Ectodermal cell (in vitro differentiated cells): ENCODE data around the gene PPP2R2B.
"Not testable (repeated sequence)": the region's sequence is repeated elsewhere in the genome, so short reads cannot be mapped to it uniquely, and the experiment has no call there.

Source experiments
- H3K27ac ChIP-seq: 2 replicates; pipeline ENCODE4 v1.7.0; 2013; ENCODE audit warnings: mild to moderate bottlenecking, low read depth, low read length; ENCODE audit not compliant: insufficient read depth, poor library complexity, severe bottlenecking
- H3K27me3 ChIP-seq: 2 replicates; pipeline ENCODE4 v1.7.0; 2013; ENCODE audit warnings: mild to moderate bottlenecking, low read length; ENCODE audit not compliant: insufficient read depth, control insufficient read depth, poor library complexity, severe bottlenecking
- H3K36me3 ChIP-seq: one replicate; pipeline ENCODE4 v1.7.0; 2013; ENCODE audit warnings: low read length; ENCODE audit not compliant: control insufficient read depth, insufficient read depth
- H3K4me1 ChIP-seq: one replicate; pipeline ENCODE4 v1.7.0; 2013; ENCODE audit warnings: low read length; ENCODE audit not compliant: control insufficient read depth, insufficient read depth
- H3K4me3 ChIP-seq: 2 replicates; pipeline ENCODE4 v1.7.0; 2013; ENCODE audit warnings: low read depth, low read length, control low read depth; ENCODE audit not compliant: insufficient read depth
- H3K9me3 ChIP-seq: 2 replicates; pipeline ENCODE4 v1.7.0; 2013; ENCODE audit warnings: mild to moderate bottlenecking, low read length, moderate library complexity; ENCODE audit not compliant: control insufficient read depth
- WGBS, 2 experiments: methylation state at CpG; one replicate each; pipeline ENCODE4 v1.1.7; 2013; ENCODE audit warnings: missing lambda C conversion rate in 2 of 2; 5-methylcytosine and 5-hydroxymethylcytosine counted together

Gene PPP2R2B

GRCh38 chr5:146582051-146582596, 296.4 kb downstream of the PPP2R2B start:
- Histone ChIP-seq H3K9me3 (no peaks in the 10 kb centered on the region), H3K4me1 (no peaks in the 10 kb centered on the region), H3K27me3 (no peaks in the 10 kb centered on the region), H3K4me3 (no peak overlapping the region), H3K36me3 (no peaks in the 10 kb centered on the region), H3K27ac (no peak overlapping the region)

DNA sequence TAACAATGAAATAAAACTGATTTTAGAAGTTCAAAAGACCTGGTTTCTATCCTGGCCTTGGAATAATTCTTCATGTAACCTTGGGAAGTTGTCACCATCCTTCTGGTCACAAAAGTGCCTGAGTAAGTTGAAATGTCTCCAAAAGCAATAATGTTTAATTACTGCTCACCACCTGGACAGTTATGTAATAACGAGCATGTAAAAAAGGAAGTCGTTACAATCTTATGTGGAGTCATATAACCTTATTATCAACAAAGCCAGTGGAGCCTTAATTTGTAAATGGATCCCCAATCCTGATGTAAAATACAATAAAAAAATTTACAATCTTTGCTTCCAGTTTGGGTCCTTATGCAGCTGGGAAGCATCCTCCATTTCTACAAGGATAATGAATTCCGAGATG, 298.3 kb downstream of the PPP2R2B start:
- 83 to 98% methylated on average over 3 of the region's 3 CpGs for WGBS, 2 experiments
- Histone ChIP-seq H3K36me3 (no peaks in the 10 kb centered on the region), H3K9me3 (peaks cover 2% of the 10 kb centered on the region), H3K4me1 (no peaks in the 10 kb centered on the region), H3K27me3 (no peaks in the 10 kb centered on the region), H3K27ac (no peak overlapping the region), H3K4me3 (no peak overlapping the region)

GRCh38 chr5:146574713-146575112, 303.8 kb downstream of the PPP2R2B start:
- Histone ChIP-seq H3K27ac (no peak overlapping the region), H3K36me3 (no peaks in the 10 kb centered on the region), H3K27me3 (no peaks in the 10 kb centered on the region), H3K4me3 (no peak overlapping the region), H3K4me1 (no peaks in the 10 kb centered on the region), H3K9me3 (peaks cover 2% of the 10 kb centered on the region)
- WGBS, 2 experiments, result 94 to 100% methylated on average over 1 of the region's 1 CpG

DNA sequence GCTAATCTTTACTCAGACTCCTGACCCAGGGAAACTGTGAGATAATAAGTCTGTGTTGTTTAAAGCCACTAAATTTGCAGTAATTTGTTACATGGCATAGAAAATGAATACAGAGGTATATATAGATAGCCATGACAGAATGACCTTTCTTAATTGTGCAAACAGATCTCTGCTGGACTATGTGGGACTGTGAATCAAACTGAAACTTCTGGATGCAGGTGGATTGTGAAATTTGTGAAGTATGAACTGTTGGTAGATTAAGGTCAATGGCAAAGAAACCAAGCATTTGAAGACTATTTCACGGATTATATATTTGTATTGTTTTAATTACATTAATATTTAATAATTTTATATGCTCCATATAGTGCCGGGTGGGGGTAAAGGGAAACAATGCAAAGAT, 310.4 kb downstream of the PPP2R2B start:
- Histone ChIP-seq H3K4me3 (no peak overlapping the region), H3K36me3 (no peaks in the 10 kb centered on the region), H3K9me3 (no peaks in the 10 kb centered on the region), H3K27me3 (no peaks in the 10 kb centered on the region), H3K27ac (no peak overlapping the region), H3K4me1 (no peaks in the 10 kb centered on the region)
- WGBS, 2 experiments, result 100% methylated on average over 1 of the region's 2 CpGs

GRCh38 chr5:146565764-146566367, 312.7 kb downstream of the PPP2R2B start:
- Histone ChIP-seq H3K36me3 (no peaks in the 10 kb centered on the region), H3K27me3 (no peaks in the 10 kb centered on the region), H3K4me1 (no peaks in the 10 kb centered on the region), H3K9me3 (no peaks in the 10 kb centered on the region), H3K27ac (no peak overlapping the region), H3K4me3 (no peak overlapping the region)
- 42 to 43% methylated on average over 7 of the region's 7 CpGs for WGBS, 2 experiments

DNA sequence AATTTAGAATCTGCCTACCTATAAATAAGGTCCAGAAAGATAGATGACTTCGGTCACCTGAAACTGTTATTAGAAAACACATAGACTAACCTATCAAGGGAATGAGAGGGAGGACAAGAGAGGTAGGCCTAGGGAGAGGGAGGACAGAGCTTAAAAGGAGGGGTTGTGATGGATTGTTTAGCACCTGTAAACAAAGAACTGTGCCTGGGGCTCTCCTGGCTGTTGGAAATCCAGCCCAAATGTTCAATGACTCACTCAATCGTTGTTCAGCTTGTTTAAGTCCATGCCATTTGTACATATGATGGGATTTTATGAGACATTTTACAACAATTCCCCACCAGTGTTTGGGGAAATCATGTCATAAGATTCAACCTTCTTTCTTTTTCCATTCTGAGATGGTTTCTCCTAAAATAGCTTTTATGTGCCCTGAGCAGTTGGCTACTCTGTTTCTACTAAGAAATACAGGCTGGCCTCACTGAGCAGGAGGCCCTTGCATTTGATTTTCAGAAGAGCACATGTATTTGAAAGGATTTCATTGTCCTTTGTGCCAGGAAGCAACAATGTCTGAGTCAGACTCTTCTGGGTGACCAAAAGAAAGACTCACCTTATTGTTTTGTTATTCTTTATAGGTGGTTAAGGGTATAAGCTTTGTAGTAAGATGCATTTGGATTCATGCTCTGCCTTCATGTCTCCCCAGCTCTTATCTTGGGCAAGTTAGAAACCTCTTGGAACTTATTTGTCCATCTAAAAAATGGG, 314.4 kb downstream of the PPP2R2B start:
- Histone ChIP-seq H3K36me3 (no peaks in the 10 kb centered on the region), H3K4me1 (peaks cover 6% of the 10 kb centered on the region), H3K4me3 (no peak overlapping the region), H3K27me3 (no peaks in the 10 kb centered on the region), H3K9me3 (no peaks in the 10 kb centered on the region), H3K27ac (no peak overlapping the region)
- WGBS, 2 experiments, result 88% methylated on average over 2 of the region's 2 CpGs

DNA sequence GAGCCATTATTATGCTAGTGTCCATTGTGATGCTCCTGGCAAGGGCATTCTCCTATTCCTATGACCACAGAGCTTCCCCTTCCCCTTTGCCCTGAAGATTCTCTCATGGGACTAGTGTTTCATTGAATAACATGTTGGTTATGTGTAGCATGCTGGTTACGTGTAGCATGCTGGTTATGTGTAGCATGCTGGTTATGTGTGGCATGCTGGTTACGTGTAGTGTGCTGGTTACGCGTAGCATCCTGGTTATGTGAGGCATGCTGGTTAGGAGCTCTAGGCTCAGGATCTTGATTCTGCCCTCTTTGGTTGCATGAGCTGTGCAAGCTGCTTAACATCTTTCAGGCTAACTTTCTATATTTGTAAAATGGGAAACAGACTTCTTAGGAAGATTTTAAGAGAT, 316.1 kb downstream of the PPP2R2B start:
- no peak overlapping the region for H3K4me3 ChIP-seq
- H3K27me3 ChIP-seq, result no peaks in the 10 kb centered on the region
- 92 to 96% methylated on average over 4 of the region's 4 CpGs for WGBS, 2 experiments

DNA sequence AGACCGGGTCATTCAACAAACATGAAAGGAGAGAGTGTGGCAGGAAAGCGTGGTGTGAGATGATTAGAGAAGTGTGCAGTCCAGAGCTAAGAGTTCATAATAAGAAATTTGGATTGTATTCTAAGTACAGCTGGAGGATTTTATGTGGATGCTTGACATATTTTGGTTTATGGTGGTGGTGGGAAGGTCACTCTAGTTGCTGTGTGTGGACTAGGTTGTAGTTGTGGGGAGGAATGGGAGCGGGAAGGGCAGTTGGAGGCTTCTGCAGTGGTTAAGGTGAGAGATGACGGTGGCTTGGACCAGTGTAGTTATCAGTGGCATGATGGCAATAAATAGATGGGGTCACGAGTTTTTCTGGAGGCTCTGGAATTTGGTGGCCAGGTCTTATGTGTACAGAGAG, 316.8 kb downstream of the PPP2R2B start:
- Histone ChIP-seq H3K4me3 (no peak overlapping the region), H3K4me1 (peaks cover 6% of the 10 kb centered on the region), H3K27ac (no peak overlapping the region), H3K36me3 (no peaks in the 10 kb centered on the region), H3K9me3 (no peaks in the 10 kb centered on the region), H3K27me3 (no peaks in the 10 kb centered on the region)
- WGBS, 2 experiments, result 92 to 94% methylated on average over 5 of the region's 5 CpGs

More for the DNA sequence above, 316.1 kb downstream of the PPP2R2B start:
- Histone ChIP-seq H3K9me3 (no peaks in the 10 kb centered on the region), H3K36me3 (no peaks in the 10 kb centered on the region), H3K4me1 (peaks cover 6% of the 10 kb centered on the region), H3K27ac (no peak overlapping the region)

DNA sequence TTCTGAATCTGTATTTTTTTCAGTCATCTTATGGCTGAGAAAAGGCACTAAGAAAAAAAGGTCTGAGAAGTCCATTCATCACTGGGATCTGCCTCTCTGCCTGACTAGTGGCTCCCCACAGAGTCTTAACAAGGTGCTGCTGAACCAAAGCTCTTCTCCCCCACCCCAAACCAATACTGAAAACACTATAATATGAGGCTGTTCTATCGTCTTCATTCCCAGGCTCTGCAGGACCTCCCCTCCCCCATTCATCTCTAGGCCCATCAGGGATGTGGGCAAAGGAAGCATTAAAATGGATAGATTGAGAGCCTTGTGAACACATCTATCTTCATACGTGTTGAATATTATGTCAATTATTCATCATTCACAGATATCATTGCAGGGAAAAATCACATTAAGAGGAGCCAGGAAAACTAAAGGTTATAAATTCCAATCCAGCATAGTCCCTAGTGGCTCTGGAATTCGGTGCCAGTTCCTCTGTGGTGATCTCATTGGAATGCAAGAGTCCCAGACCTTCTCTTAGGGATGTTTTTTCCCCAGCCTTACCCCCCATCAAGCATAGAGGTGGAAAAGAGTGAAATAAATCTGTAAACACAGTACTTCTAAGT, 318.2 kb downstream of the PPP2R2B start:
- no peaks in the 10 kb centered on the region for H3K9me3 ChIP-seq
- H3K27ac ChIP-seq, result no peak overlapping the region
- no peak overlapping the region for H3K4me3 ChIP-seq
- peaks cover 6% of the 10 kb centered on the region for H3K4me1 ChIP-seq
- H3K27me3 ChIP-seq, result no peaks in the 10 kb centered on the region
- no peaks in the 10 kb centered on the region for H3K36me3 ChIP-seq
- 53 to 72% methylated on average over 2 of the region's 3 CpGs for WGBS, 2 experiments

DNA sequence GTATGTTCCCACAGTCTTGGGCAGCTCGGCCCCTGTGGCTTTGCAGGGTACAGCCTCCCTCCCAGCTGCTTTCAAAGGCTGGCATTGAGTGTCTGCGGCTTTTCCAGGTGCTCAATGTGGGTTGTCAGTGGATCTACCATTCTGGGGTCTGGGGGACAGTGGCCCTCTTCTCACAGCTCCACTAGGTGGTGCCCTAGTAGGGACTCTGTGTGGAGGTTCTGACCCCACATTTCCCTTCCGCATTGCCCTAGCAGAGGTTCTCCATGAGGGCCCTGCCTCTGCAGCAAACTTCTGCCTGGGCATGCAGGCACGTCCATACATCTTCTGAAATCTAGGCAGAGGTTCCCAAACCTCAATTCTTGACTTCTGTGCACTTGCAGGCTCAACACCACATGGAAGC, 321.7 kb downstream of the PPP2R2B start:
- not testable (repeated sequence) for H3K4me3 ChIP-seq, H3K4me1 ChIP-seq, H3K27ac ChIP-seq, H3K9me3 ChIP-seq, H3K36me3 ChIP-seq, H3K27me3 ChIP-seq
- WGBS, 2 experiments, result 91 to 92% methylated on average over 4 of the region's 4 CpGs
